WTC11 (cell line): ENCODE data around the gene SLC1A4.

ENCODE experiments used
- CREM ChIP-seq: sonication (generic); formaldehyde crosslinking; IDR thresholded peaks from 2 replicates; pipeline ENCODE4 v1.8.1; 2022; ENCODE audit warnings: mild to moderate bottlenecking, missing genetic modification reagents, moderate library complexity
- FOXK1 ChIP-seq: sonication (generic); formaldehyde crosslinking; IDR thresholded peaks from 2 replicates; pipeline ENCODE4 v1.8.0; 2022; ENCODE audit warnings: mild to moderate bottlenecking, moderate library complexity, missing genetic modification reagents
- FOXP1 ChIP-seq: sonication (generic); formaldehyde crosslinking; IDR thresholded peaks from 2 replicates; pipeline ENCODE4 v1.8.0; 2022; ENCODE audit warnings: missing genetic modification reagents, mild to moderate bottlenecking, moderate library complexity, borderline replicate concordance
- JUN ChIP-seq: sonication (generic); formaldehyde crosslinking; IDR thresholded peaks from 2 replicates; pipeline ENCODE4 v1.8.0; 2023; ENCODE audit warnings: mild to moderate bottlenecking, missing genetic modification reagents
- KAT7 ChIP-seq: sonication (generic); formaldehyde crosslinking; IDR thresholded peaks from 2 replicates; pipeline ENCODE4 v1.8.1; 2023; ENCODE audit warnings: missing genetic modification reagents, mild to moderate bottlenecking, borderline replicate concordance
- NR2C2 ChIP-seq: sonication (generic); formaldehyde crosslinking; IDR thresholded peaks from 2 replicates; pipeline ENCODE4 v1.8.0; 2022; ENCODE audit warnings: mild to moderate bottlenecking, missing genetic modification reagents
- SP1 ChIP-seq: sonication (generic); formaldehyde crosslinking; conservative IDR thresholded peaks from 2 replicates; pipeline ENCODE4 v1.8.1; 2022; ENCODE audit warnings: missing genetic modification reagents
- ZNF512 ChIP-seq: sonication (generic); formaldehyde crosslinking; IDR thresholded peaks from 2 replicates; pipeline ENCODE4 v1.8.1; 2022; ENCODE audit warnings: missing genetic modification reagents, borderline replicate concordance
- TF ChIP-seq, protein P1 (sequence below): fragments of 200-600 bp; IDR thresholded peaks from 2 replicates; pipeline ENCODE4 v1.8.0; 2022; ENCODE audit warnings: antibody characterized with exemption
- TF ChIP-seq, protein P2 (sequence below): sonication (generic); formaldehyde crosslinking; IDR thresholded peaks from 2 replicates; pipeline ENCODE4 v1.8.1; 2023; ENCODE audit warnings: mild to moderate bottlenecking, missing genetic modification reagents, moderate library complexity
- TF ChIP-seq, protein P3 (sequence below): sonication (generic); formaldehyde crosslinking; IDR thresholded peaks from 2 replicates; pipeline ENCODE4 v1.8.0; 2022; ENCODE audit warnings: mild to moderate bottlenecking, missing genetic modification reagents

GRCh38 chr2:64992990-64993389, 3.8 kb downstream of the SLC1A4 start:
- TF ChIP-seq SP1 (CRISPR knock-in tag) (no peak), FOXK1 (no peak), CREM (no peak), ZNF512 (no peak), NR2C2 (CRISPR knock-in tag) (no peak), JUN (CRISPR knock-in tag) (no peak), KAT7 (CRISPR knock-in tag) (no peak), FOXP1 (CRISPR knock-in tag) (no peak)
- TF ChIP-seq, protein P1, sequence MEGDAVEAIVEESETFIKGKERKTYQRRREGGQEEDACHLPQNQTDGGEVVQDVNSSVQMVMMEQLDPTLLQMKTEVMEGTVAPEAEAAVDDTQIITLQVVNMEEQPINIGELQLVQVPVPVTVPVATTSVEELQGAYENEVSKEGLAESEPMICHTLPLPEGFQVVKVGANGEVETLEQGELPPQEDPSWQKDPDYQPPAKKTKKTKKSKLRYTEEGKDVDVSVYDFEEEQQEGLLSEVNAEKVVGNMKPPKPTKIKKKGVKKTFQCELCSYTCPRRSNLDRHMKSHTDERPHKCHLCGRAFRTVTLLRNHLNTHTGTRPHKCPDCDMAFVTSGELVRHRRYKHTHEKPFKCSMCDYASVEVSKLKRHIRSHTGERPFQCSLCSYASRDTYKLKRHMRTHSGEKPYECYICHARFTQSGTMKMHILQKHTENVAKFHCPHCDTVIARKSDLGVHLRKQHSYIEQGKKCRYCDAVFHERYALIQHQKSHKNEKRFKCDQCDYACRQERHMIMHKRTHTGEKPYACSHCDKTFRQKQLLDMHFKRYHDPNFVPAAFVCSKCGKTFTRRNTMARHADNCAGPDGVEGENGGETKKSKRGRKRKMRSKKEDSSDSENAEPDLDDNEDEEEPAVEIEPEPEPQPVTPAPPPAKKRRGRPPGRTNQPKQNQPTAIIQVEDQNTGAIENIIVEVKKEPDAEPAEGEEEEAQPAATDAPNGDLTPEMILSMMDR: no peak
- TF ChIP-seq, protein P2, sequence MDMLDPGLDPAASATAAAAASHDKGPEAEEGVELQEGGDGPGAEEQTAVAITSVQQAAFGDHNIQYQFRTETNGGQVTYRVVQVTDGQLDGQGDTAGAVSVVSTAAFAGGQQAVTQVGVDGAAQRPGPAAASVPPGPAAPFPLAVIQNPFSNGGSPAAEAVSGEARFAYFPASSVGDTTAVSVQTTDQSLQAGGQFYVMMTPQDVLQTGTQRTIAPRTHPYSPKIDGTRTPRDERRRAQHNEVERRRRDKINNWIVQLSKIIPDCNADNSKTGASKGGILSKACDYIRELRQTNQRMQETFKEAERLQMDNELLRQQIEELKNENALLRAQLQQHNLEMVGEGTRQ (CRISPR knock-in tag): no peak
- TF ChIP-seq, protein P3, sequence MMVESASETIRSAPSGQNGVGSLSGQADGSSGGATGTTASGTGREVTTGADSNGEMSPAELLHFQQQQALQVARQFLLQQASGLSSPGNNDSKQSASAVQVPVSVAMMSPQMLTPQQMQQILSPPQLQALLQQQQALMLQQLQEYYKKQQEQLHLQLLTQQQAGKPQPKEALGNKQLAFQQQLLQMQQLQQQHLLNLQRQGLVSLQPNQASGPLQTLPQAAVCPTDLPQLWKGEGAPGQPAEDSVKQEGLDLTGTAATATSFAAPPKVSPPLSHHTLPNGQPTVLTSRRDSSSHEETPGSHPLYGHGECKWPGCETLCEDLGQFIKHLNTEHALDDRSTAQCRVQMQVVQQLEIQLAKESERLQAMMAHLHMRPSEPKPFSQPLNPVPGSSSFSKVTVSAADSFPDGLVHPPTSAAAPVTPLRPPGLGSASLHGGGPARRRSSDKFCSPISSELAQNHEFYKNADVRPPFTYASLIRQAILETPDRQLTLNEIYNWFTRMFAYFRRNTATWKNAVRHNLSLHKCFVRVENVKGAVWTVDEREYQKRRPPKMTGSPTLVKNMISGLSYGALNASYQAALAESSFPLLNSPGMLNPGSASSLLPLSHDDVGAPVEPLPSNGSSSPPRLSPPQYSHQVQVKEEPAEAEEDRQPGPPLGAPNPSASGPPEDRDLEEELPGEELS (CRISPR knock-in tag): no peak
